Central memory CD4-positive, alpha-beta T cell (primary cell): Measurements from ENCODE around the gene FSTL4.
"Not testable (repeated sequence)": the region's sequence is repeated elsewhere in the genome, so short reads cannot be mapped to it uniquely, and the experiment has no call there.

Experiments used
- DNase-seq: peaks from one replicate; pipeline ENCODE4 v3.0.0; 2022

FSTL4 gene

GRCh38 chr5:133546500-133546899 lies 65.8 kb downstream of the FSTL4 start:
- DNase-seq = no peak

GRCh38 chr5:133544346-133544745 lies 68.0 kb downstream of the FSTL4 start:
- DNase-seq = no peak

GRCh38 chr5:133539818-133540217 lies 72.5 kb downstream of the FSTL4 start:
- no peak for DNase-seq

GRCh38 chr5:133538718-133539117 lies 73.6 kb downstream of the FSTL4 start:
- DNase-seq = no peak

GRCh38 chr5:133535241-133535929 lies 77.0 kb downstream of the FSTL4 start:
- DNase-seq = not testable (repeated sequence)

- DNase-seq = no peak
Observed at GRCh38 chr5:133534566-133534965, 77.8 kb downstream of the FSTL4 start.

GRCh38 chr5:133533541-133533940 lies 78.8 kb downstream of the FSTL4 start:
- DNase-seq = no peak

GRCh38 chr5:133531594-133531993 lies 80.7 kb downstream of the FSTL4 start:
- no peak for DNase-seq

GRCh38 chr5:133531178-133531577 lies 81.2 kb downstream of the FSTL4 start:
- DNase-seq = no peak

- DNase-seq = no peak
Observed at GRCh38 chr5:133530270-133530669, 82.1 kb downstream of the FSTL4 start.

- DNase-seq = no peak
Observed at GRCh38 chr5:133528841-133529240, 83.5 kb downstream of the FSTL4 start.

- DNase-seq = no peak
Observed at GRCh38 chr5:133527311-133527710, 85.0 kb downstream of the FSTL4 start.

- no peak for DNase-seq
Observed at GRCh38 chr5:133526368-133526767, 86.0 kb downstream of the FSTL4 start.

- DNase-seq = no peak
Observed at GRCh38 chr5:133525126-133525525, 87.2 kb downstream of the FSTL4 start.

- no peak for DNase-seq
Observed at GRCh38 chr5:133524666-133525065, 87.7 kb downstream of the FSTL4 start.

GRCh38 chr5:133523961-133524586 lies 88.3 kb downstream of the FSTL4 start:
- DNase-seq = no peak

GRCh38 chr5:133523013-133523658 lies 89.2 kb downstream of the FSTL4 start:
- DNase-seq = no peak

- DNase-seq = no peak
Observed at GRCh38 chr5:133521801-133522200, 90.5 kb downstream of the FSTL4 start.

GRCh38 chr5:133520991-133521706 lies 91.2 kb downstream of the FSTL4 start:
- no peak for DNase-seq

GRCh38 chr5:133520062-133520461 lies 92.3 kb downstream of the FSTL4 start:
- DNase-seq = no peak

- no peak for DNase-seq
Observed at GRCh38 chr5:133519191-133519590, 93.2 kb downstream of the FSTL4 start.

- DNase-seq = no peak
Observed at GRCh38 chr5:133514456-133514855, 97.9 kb downstream of the FSTL4 start.

- DNase-seq = no peak
Observed at GRCh38 chr5:133512896-133513295, 99.4 kb downstream of the FSTL4 start.
